Spinal cord (tissue), 10 donors: ENCODE measurements around the gene PCDHA12. TPM values are rescaled to one million over a fixed set of nuclear protein-coding genes. Genes with fewer than 3 reads are reported as not detected.
"Not testable (repeated sequence)": the region's sequence is repeated elsewhere in the genome, so short reads cannot be mapped to it uniquely, and the experiment has no call there.

ENCODE experiments used
- DNase-seq, 6 donors: peaks; one replicate each; pipeline versions ENCODE4 v3.0.0 to v3.0.0-alpha.2; 2013 to 2015; ENCODE audit warnings: low spot score in 6 of 6, low read depth in 4 of 6
- H3K27ac ChIP-seq: one replicate; pipeline ENCODE4 v1.5.1; 2013; ENCODE audit warnings: low read depth, low read length, control low read depth
- H3K27me3 ChIP-seq: one replicate; pipeline ENCODE4 v1.6.1; 2013; ENCODE audit warnings: low read length; ENCODE audit not compliant: control insufficient read depth, insufficient read depth
- H3K36me3 ChIP-seq: one replicate; pipeline ENCODE4 v1.6.1; 2013; ENCODE audit warnings: low read length; ENCODE audit not compliant: control insufficient read depth, insufficient read depth
- H3K4me1 ChIP-seq: one replicate; pipeline ENCODE4 v1.6.1; 2013; ENCODE audit warnings: low read length; ENCODE audit not compliant: control insufficient read depth, insufficient read depth
- H3K4me3 ChIP-seq: one replicate; pipeline ENCODE4 v1.5.1; 2013; ENCODE audit warnings: low read depth, low read length, control low read depth
- H3K9me3 ChIP-seq: one replicate; pipeline ENCODE4 v1.6.1; 2013; ENCODE audit warnings: low read length; ENCODE audit not compliant: control insufficient read depth, insufficient read depth
- WGBS: methylation state at CpG from one replicate; pipeline ENCODE4 v1.1.5; 2013; ENCODE audit warnings: missing lambda C conversion rate; ENCODE audit not compliant: insufficient coverage; 5-methylcytosine and 5-hydroxymethylcytosine counted together
- polyA plus RNA-seq, 2 donors: library from polyadenylated mRNA; unstranded; fragments of 120-200 nt; gene quantifications; one replicate each; pipeline ENCODE4 v1.2.1, GENCODE V29; 2013; ENCODE audit not compliant: insufficient read length in 2 of 2
- total RNA-seq, 2 donors: library from RNA; depleted of rRNA in 1 of 2; stranded (reverse); fragments of 120-200 nt in 1 of 2; fragments of >200 nt in 1 of 2; gene quantifications; one replicate each; pipeline versions ENCODE4 v1.2.3 to v1.2.4, GENCODE V29; 2013 to 2014
- donor health status: healthy.

The PCDHA12 gene
- total and polyA plus RNA-seq, 4 donors: 2.5 to 4.8 (median 3.6) TPM

DNA sequence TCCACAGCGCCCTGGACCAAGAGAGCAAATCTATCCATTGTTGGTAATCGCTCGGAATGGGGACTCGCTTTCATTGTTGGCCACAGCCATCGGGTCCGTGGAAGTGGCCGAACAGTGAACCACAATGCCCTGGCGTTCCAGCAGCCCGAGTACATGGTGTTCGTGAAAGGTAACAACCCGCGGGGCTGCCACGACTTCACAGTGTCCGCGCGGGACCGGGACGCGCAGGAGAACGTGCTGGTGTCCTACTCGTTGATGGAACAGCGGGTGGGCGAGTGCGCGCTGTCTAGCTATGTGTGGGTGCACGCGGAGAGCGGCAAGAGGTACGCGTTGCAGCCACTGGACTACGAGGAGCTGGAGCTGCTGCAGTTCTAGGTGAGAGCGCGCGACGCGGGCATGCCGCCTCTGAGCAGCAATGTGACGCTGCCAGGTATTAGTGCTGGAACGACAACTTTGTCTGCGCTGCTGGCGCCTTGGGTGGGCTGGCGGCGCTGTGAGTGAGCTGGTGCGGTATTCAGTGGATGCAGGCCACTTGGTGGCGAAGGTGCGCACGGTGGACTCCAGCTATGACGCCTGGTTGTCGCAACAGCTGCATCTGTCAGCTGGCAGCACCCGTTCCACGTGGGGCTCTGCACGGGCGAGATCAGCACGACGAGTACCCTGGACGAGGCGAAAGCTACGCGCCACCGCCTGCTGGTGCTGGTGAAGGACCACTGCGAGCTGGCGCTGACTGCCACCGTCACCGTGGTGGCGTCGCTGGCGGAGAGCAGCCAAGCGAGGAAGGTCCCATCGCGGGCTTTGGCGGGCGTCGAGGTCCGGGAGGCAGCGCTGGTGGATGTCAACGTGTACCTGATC lies 12.4 kb upstream of the PCDHA12 start:
- no peaks in the 10 kb centered on the region for H3K27me3 ChIP-seq
- no peak for DNase-seq
- H3K4me3 ChIP-seq: no peak overlapping the region
- H3K36me3 ChIP-seq: peaks cover 13% of the 10 kb centered on the region
- H3K9me3 ChIP-seq: peaks cover 15% of the 10 kb centered on the region
- H3K27ac ChIP-seq: no peak overlapping the region
- WGBS: 34% methylated on average over 76 of the region's 76 CpGs
- H3K4me1 ChIP-seq: no peaks in the 10 kb centered on the region

GRCh38 chr5:140868721-140869554 lies 6.2 kb upstream of the PCDHA12 start, which contains the start of gene PCDHA11:
TSS of gene PCDHA11 (plus strand) at chr5:140868957. CDS start at chr5:140869104, 147 bp downstream.
- Histone ChIP-seq H3K4me1 (peaks cover 4% of the 10 kb centered on the region), H3K36me3 (peaks cover 14% of the 10 kb centered on the region), H3K9me3 (peaks cover 13% of the 10 kb centered on the region), H3K27me3 (no peaks in the 10 kb centered on the region), H3K27ac (no peak within 1 kb of the TSS), H3K4me3 (peak within 1 kb of the TSS; percentile 7)
- peak in 3 of 6 donors; percentile 19 to 72 (median 60) for DNase-seq
- 11% methylated on average over 32 of the region's 41 CpGs for WGBS

DNA sequence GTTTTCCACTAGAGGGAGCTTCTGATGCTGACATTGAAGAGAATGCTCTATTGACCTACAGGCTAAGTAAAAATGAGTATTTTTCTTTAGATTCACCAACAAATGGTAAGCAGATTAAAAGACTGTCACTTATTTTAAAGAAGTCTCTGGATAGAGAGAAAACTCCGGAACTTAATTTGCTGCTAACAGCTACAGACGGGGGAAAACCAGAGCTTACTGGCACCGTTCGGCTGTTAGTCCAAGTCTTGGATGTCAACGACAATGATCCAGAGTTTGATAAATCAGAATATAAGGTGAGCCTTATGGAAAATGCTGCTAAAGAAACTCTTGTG lies 5.6 kb upstream of the PCDHA12 start:
- peak in 1 of 6 donors; percentile 43 for DNase-seq
- H3K4me1 ChIP-seq: peaks cover 4% of the 10 kb centered on the region
- peaks cover 14% of the 10 kb centered on the region for H3K36me3 ChIP-seq
- no peak overlapping the region for H3K4me3 ChIP-seq
- H3K9me3 ChIP-seq: peaks cover 13% of the 10 kb centered on the region
- no peak overlapping the region for H3K27ac ChIP-seq
- no peaks in the 10 kb centered on the region for H3K27me3 ChIP-seq
- WGBS: 21% methylated on average over 2 of the region's 5 CpGs

DNA sequence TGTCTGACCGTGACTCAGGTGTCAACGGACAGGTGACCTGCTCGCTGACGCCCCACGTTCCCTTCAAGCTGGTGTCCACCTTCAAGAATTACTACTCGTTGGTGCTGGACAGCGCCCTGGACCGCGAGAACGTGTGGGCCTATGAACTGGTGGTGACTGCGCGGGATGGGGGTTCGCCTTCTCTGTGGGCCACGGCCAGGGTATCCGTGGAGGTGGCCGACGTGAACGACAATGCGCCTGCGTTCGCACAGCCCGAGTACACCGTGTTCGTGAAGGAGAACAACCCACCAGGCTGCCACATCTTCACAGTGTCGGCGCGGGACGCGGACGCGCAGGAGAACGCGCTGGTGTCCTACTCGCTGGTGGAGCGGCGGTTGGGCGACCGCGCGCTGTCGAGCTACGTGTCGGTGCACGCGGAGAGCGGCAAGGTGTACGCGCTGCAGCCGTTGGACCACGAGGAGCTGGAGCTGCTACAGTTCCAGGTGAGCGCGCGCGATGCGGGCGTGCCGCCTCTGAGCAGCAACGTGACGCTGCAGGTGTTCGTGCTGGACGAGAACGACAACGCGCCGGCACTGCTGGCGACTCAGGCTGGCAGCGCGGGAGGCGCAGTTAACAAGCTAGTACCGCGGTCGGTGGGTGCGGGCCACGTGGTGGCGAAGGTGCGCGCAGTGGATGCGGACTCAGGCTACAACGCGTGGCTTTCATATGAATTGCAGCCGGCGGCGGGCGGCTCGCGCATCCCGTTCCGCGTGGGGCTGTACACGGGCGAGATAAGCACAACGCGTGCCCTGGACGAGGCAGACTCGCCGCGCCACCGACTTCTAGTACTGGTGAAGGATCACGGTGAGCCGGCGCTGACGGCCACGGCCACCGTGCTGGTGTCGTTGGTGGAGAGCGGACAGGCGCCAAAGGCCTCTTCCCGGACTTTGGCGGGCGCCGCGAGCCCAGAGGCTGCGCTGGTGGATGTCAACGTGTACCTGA lies 4.6 kb upstream of the PCDHA12 start:
- H3K27me3 ChIP-seq: no peaks in the 10 kb centered on the region
- H3K4me1 ChIP-seq: peaks cover 4% of the 10 kb centered on the region
- no peak for DNase-seq
- H3K27ac ChIP-seq: no peak overlapping the region
- H3K9me3 ChIP-seq: peaks cover 13% of the 10 kb centered on the region
- no peak overlapping the region for H3K4me3 ChIP-seq
- peaks cover 17% of the 10 kb centered on the region for H3K36me3 ChIP-seq
- WGBS: 37% methylated on average over 114 of the region's 114 CpGs

GRCh38 chr5:140876541-140877261 lies 1.6 kb downstream of the PCDHA12 start:
- H3K36me3 ChIP-seq: peaks cover 12% of the 10 kb centered on the region
- not testable (repeated sequence) for H3K4me1 ChIP-seq, H3K4me3 ChIP-seq, H3K27ac ChIP-seq, H3K27me3 ChIP-seq, DNase-seq
- 34% methylated on average over 80 of the region's 80 CpGs for WGBS
- peaks cover 17% of the 10 kb centered on the region for H3K9me3 ChIP-seq

DNA sequence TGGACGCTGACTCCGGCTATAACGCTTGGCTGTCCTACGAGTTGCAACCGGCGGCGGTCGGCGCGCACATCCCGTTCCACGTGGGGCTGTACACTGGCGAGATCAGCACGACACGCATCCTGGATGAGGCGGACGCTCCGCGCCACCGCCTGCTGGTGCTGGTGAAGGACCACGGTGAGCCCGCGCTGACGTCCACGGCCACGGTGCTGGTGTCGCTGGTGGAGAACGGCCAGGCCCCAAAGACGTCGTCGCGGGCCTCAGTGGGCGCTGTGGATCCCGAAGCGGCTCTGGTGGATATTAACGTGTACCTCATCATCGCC lies 2.1 kb downstream of the PCDHA12 start:
- Histone ChIP-seq H3K27me3 (no peaks in the 10 kb centered on the region), H3K4me3 (no peak overlapping the region), H3K27ac (no peak overlapping the region), H3K9me3 (peaks cover 17% of the 10 kb centered on the region), H3K4me1 (peaks cover under 1% of the 10 kb centered on the region), H3K36me3 (peaks cover 13% of the 10 kb centered on the region)
- DNase-seq: no peak
- WGBS: 38% methylated on average over 37 of the region's 37 CpGs

GRCh38 chr5:140881889-140882590 lies 6.9 kb downstream of the PCDHA12 start, which contains the start of gene PCDHA13:
TSS of gene PCDHA13 (plus strand) at chr5:140882124. CDS start at chr5:140882269, 145 bp downstream.
- Histone ChIP-seq H3K27ac (no peak within 1 kb of the TSS), H3K36me3 (peaks cover 17% of the 10 kb centered on the region), H3K27me3 (no peaks in the 10 kb centered on the region), H3K4me3 (peak within 1 kb of the TSS; percentile 26), H3K4me1 (peaks cover 7% of the 10 kb centered on the region), H3K9me3 (peaks cover 27% of the 10 kb centered on the region)
- WGBS: 3% methylated on average over 19 of the region's 35 CpGs
- DNase-seq: peak in 2 of 6 donors; percentile 38 to 77

GRCh38 chr5:140882591-140882899 lies 7.4 kb downstream of the PCDHA12 start:
- WGBS: 13% methylated on average over 12 of the region's 12 CpGs
- Histone ChIP-seq H3K4me1 (peaks cover 7% of the 10 kb centered on the region), H3K36me3 (peaks cover 12% of the 10 kb centered on the region), H3K27me3 (no peaks in the 10 kb centered on the region), H3K27ac (no peak overlapping the region), H3K9me3 (peaks cover 23% of the 10 kb centered on the region), H3K4me3 (peak overlapping the region; percentile 26)
- peak in 2 of 6 donors; percentile 16 to 57 for DNase-seq
